H1 (cell line): ENCODE measurements around the gene TEAD3. TPM values are rescaled to one million over a fixed set of nuclear protein-coding genes. Genes with fewer than 3 reads are reported as not detected.

Experiments used
- NANOG ChIP-seq: IDR thresholded peaks from 2 replicates; pipeline ENCODE4 v1.6.1; 2011; ENCODE audit warnings: low read length, low read depth, mild to moderate bottlenecking, inconsistent platforms; ENCODE audit not compliant: insufficient read depth, poor library complexity, severe bottlenecking
- TEAD4 ChIP-seq: IDR thresholded peaks from 2 replicates; pipeline ENCODE4 v1.6.1; 2012; ENCODE audit warnings: low read depth, low read length, inconsistent platforms, mixed read lengths
- polyA plus RNA-seq, 7 experiments: library from polyadenylated mRNA; depleted of rRNA in 3 of 7; stranded (reverse) in 5 of 7; unstranded in 2 of 7; fragments of >200 nt in 5 of 7; fragments of 200-250 nt in 2 of 7; gene quantifications; 1 replicate in 5 of 7; 2 replicates in 1 of 7; 4 replicates in 1 of 7; pipeline versions ENCODE4 v1.2.1 to v1.2.3, GENCODE V29; 2011 to 2013; ENCODE audit warnings: missing spikeins in 2 of 7, mixed read lengths in 2 of 7
- total RNA-seq: library from RNA; stranded (reverse); fragmentation: NEBNext Ultra II Directional; extraction: Animal tissue kit (Norgen Biotek cat#: 25700); gene quantifications from 2 replicates; pipeline ENCODE4 v1.2.1, GENCODE V29; 2021

TEAD3 gene
- total and polyA plus RNA-seq, 2 of the 8 experiments (the other 6 are each of a cell fraction or from before 2014, with no cell fraction given), result 20.1 to 28.7 TPM

DNA sequence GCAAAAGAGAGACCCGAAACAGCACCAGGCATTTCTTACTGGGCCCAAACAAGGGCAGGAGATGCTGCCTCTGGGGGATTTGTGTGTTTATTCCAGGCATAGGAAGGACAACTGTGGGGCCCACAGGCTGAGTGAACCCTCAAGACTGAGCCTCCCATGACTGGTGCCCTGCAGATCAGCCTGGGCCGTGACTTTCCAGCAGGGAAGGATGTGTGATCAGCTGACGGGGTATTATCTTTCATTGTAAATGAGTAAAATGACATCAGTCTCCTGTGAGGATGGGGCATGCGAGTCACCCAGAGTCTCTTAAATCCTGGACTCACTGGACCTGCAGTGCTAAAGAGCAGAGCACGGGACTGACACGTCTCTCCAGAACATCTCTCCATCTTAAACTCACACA lies 3.9 kb upstream of the TEAD3 start (continued):
- TF ChIP-seq NANOG (no peak), TEAD4 (no peak)
